H9 (cell line): Measurements from ENCODE around the gene FSTL4. TPM values are rescaled to one million over a fixed set of nuclear protein-coding genes. Genes with fewer than 3 reads are reported as not detected.

ENCODE experiments used
- DNase-seq: peaks from one replicate; pipeline ENCODE4 v3.0.0-alpha.2; 2017
- H2AFZ ChIP-seq: one replicate; pipeline ENCODE4 v1.6.1; 2013; ENCODE audit warnings: mild to moderate bottlenecking, low read length, control low read depth, moderate library complexity
- H2AK5ac ChIP-seq: 2 replicates; pipeline ENCODE4 v1.6.1; 2013; ENCODE audit warnings: low read length, control low read depth, mixed read lengths; ENCODE audit not compliant: insufficient read length
- H2BK120ac ChIP-seq: one replicate; pipeline ENCODE4 v1.6.1; 2013; ENCODE audit warnings: low read depth, mild to moderate bottlenecking, low read length, control low read depth, inconsistent platforms; ENCODE audit not compliant: poor library complexity, severe bottlenecking
- H2BK12ac ChIP-seq: 2 replicates; pipeline ENCODE4 v1.6.1; 2013; ENCODE audit warnings: low read length, control low read depth, mixed read lengths, low read depth; ENCODE audit not compliant: insufficient read length
- H2BK15ac ChIP-seq: 2 replicates; pipeline ENCODE4 v1.6.1; 2013; ENCODE audit warnings: low read depth, low read length, control low read depth
- H2BK20ac ChIP-seq: one replicate; pipeline ENCODE4 v1.6.1; 2013; ENCODE audit warnings: low read depth, mild to moderate bottlenecking, low read length, control low read depth, inconsistent platforms; ENCODE audit not compliant: poor library complexity, severe bottlenecking
- H2BK5ac ChIP-seq: 2 replicates; pipeline ENCODE4 v1.6.1; 2013; ENCODE audit warnings: low read length, control low read depth, mixed read lengths; ENCODE audit not compliant: insufficient read length
- H3K14ac ChIP-seq: 2 replicates; pipeline ENCODE4 v1.6.1; 2013; ENCODE audit warnings: low read length, control low read depth; ENCODE audit not compliant: insufficient read depth
- H3K18ac ChIP-seq: 2 replicates; pipeline ENCODE4 v1.6.1; 2013; ENCODE audit warnings: low read depth, mild to moderate bottlenecking, mixed read lengths, low read length, control low read depth; ENCODE audit not compliant: insufficient read length
- H3K23ac ChIP-seq: 2 replicates; pipeline ENCODE4 v1.6.1; 2013; ENCODE audit warnings: low read length, control low read depth, mixed read lengths, low read depth; ENCODE audit not compliant: insufficient read length
- H3K23me2 ChIP-seq: 2 replicates; pipeline ENCODE4 v1.6.1; 2013; ENCODE audit warnings: low read depth, mild to moderate bottlenecking, mixed read lengths, low read length, control low read depth; ENCODE audit not compliant: insufficient read length, poor library complexity, severe bottlenecking
- H3K27ac ChIP-seq: 2 replicates; pipeline ENCODE4 v1.5.1; 2013; ENCODE audit warnings: low read length, control low read depth, mixed read lengths, low read depth; ENCODE audit not compliant: insufficient read length
- H3K27me3 ChIP-seq: 2 replicates; pipeline ENCODE4 v1.6.1; 2013; ENCODE audit warnings: low read length, control low read depth, inconsistent platforms; ENCODE audit not compliant: insufficient read depth
- H3K4ac ChIP-seq: 2 replicates; pipeline ENCODE4 v1.6.1; 2013; ENCODE audit warnings: low read depth, mild to moderate bottlenecking, control low read depth, inconsistent platforms, low read length, moderate library complexity
- H3K4me1 ChIP-seq: 2 replicates; pipeline ENCODE4 v1.6.1; 2013; ENCODE audit warnings: low read length, control low read depth, inconsistent platforms; ENCODE audit not compliant: insufficient read depth
- H3K4me2 ChIP-seq: 2 replicates; pipeline ENCODE4 v1.6.1; 2013; ENCODE audit warnings: low read length, control low read depth, mixed read lengths; ENCODE audit not compliant: insufficient read length, insufficient read depth
- H3K56ac ChIP-seq: 2 replicates; pipeline ENCODE4 v1.6.1; 2013; ENCODE audit warnings: low read depth, mild to moderate bottlenecking, mixed read lengths, low read length, control low read depth; ENCODE audit not compliant: insufficient read length
- H3K79me1 ChIP-seq: 2 replicates; pipeline ENCODE4 v1.6.1; 2013; ENCODE audit warnings: low read depth, mild to moderate bottlenecking, moderate library complexity, low read length, control low read depth, inconsistent platforms; ENCODE audit not compliant: insufficient read depth, poor library complexity, severe bottlenecking
- H3K79me2 ChIP-seq: 2 replicates; pipeline ENCODE4 v1.6.1; 2013; ENCODE audit warnings: low read length, control low read depth, inconsistent platforms; ENCODE audit not compliant: insufficient read depth
- H3K9ac ChIP-seq: 2 replicates; pipeline ENCODE4 v1.6.1; 2013; ENCODE audit warnings: low read length, control low read depth, mixed read lengths; ENCODE audit not compliant: insufficient read length; ENCODE audit errors: extremely low read depth
- H3K9me3 ChIP-seq: one replicate; pipeline ENCODE4 v1.6.1; 2013; ENCODE audit warnings: low read depth, low read length, inconsistent platforms; ENCODE audit not compliant: control insufficient read depth
- H3T11ph ChIP-seq: one replicate; pipeline ENCODE4 v1.6.1; 2013; ENCODE audit warnings: mild to moderate bottlenecking, low read length, control low read depth, inconsistent platforms
- H4K20me1 ChIP-seq: one replicate; pipeline ENCODE4 v1.6.1; 2013; ENCODE audit not compliant: control insufficient read depth, insufficient read length, insufficient read depth
- H4K5ac ChIP-seq: 2 replicates; pipeline ENCODE4 v1.6.1; 2013; ENCODE audit warnings: low read depth, mild to moderate bottlenecking, mixed read lengths, low read length, control low read depth; ENCODE audit not compliant: insufficient read length
- H4K8ac ChIP-seq: replicated peaks from 2 replicates; pipeline ENCODE4 v1.6.1; 2013; ENCODE audit warnings: low read length, control low read depth, mixed read lengths, low read depth; ENCODE audit not compliant: insufficient read length
- H4K91ac ChIP-seq: 2 replicates; pipeline ENCODE4 v1.6.1; 2013; ENCODE audit warnings: low read depth, mild to moderate bottlenecking, moderate library complexity, mixed read lengths, low read length, control low read depth; ENCODE audit not compliant: insufficient read length
- H3K27ac Mint-ChIP-seq, 3 experiments: 2 replicates in 2 of 3; 3 replicates in 1 of 3; pipeline ENCODE4 v1.8.0; 2020 to 2021; ENCODE audit warnings: mixed read lengths in 3 of 3, mild to moderate bottlenecking in 1 of 3, moderate library complexity in 1 of 3
- H3K27me3 Mint-ChIP-seq: 2 replicates; pipeline ENCODE4 v1.8.0; 2021; ENCODE audit warnings: low read depth, mild to moderate bottlenecking, moderate library complexity, mixed read lengths
- H3K36me3 Mint-ChIP-seq, 3 experiments: 2 replicates in 2 of 3; 3 replicates in 1 of 3; pipeline ENCODE4 v1.8.0; 2020 to 2021; ENCODE audit warnings: low read depth in 3 of 3, mixed read lengths in 3 of 3; ENCODE audit not compliant: insufficient read depth in 1 of 3
- H3K4me1 Mint-ChIP-seq, 2 experiments: 2 replicates each; pipeline ENCODE4 v1.8.0; 2020; ENCODE audit warnings: mixed read lengths in 2 of 2
- H3K4me3 Mint-ChIP-seq, 2 experiments: 2 replicates in 1 of 2; 3 replicates in 1 of 2; pipeline ENCODE4 v1.8.0; 2020 to 2021; ENCODE audit warnings: mild to moderate bottlenecking in 2 of 2, mixed read lengths in 2 of 2, moderate library complexity in 1 of 2
- H3K9me3 Mint-ChIP-seq, 2 experiments: 2 replicates in 1 of 2; 3 replicates in 1 of 2; pipeline ENCODE4 v1.8.0; 2020; ENCODE audit warnings: mild to moderate bottlenecking in 2 of 2, mixed read lengths in 2 of 2, moderate library complexity in 1 of 2
- CTCF ChIP-seq: fragments of 200-600 bp; sonication (generic); conservative IDR thresholded peaks from 3 replicates; pipeline ENCODE4 v1.8.0; 2021; ENCODE audit warnings: antibody characterized with exemption, mild to moderate bottlenecking
- WGBS: extraction: QIAGEN DNeasy Blood & Tissue Kit; methylation state at CpG from one replicate; pipeline ENCODE4 v1.1.7; 2013; ENCODE audit warnings: missing lambda C conversion rate, low lambda C conversion rate, mixed read lengths; ENCODE audit not compliant: insufficient read length; ENCODE audit errors: extremely low coverage; 5-methylcytosine and 5-hydroxymethylcytosine counted together
- total RNA-seq: library from RNA; stranded (reverse); gene quantifications from 2 replicates; pipeline ENCODE4 v1.2.1, GENCODE V29; 2021

FSTL4 gene
- total RNA-seq, 1 experiment from 2014 or later, result 5.7 TPM

- H3K4me1 Mint-ChIP-seq, result peaks cover 2 to 4% of the 10 kb centered on the region in 2 experiments; a peak in 3 of 4 replicates
- no peak for DNase-seq
- Histone ChIP-seq H3K27me3 (no peaks in the 10 kb centered on the region), H2BK15ac (no peak overlapping the region), H2BK12ac (no peak overlapping the region), H3K79me1 (no peaks in the 10 kb centered on the region), H4K91ac (no peak overlapping the region), H3K4ac (no peak overlapping the region), H4K5ac (no peak overlapping the region), H2AK5ac (no peak overlapping the region), H2BK120ac (no peak overlapping the region), H3K56ac (no peak overlapping the region), H3K27ac (no peak overlapping the region), H3K9me3 (no peaks in the 10 kb centered on the region), H3K79me2 (no peaks in the 10 kb centered on the region), H3K4me2 (no peak overlapping the region), H3K23ac (no peak overlapping the region), H2BK20ac (no peak overlapping the region), H3T11ph (no peak overlapping the region), H2BK5ac (no peak overlapping the region), H3K23me2 (no peaks in the 10 kb centered on the region), H4K20me1 (no peaks in the 10 kb centered on the region), H3K14ac (no peak overlapping the region), H4K8ac (no peak overlapping the region), H2AFZ (no peak overlapping the region), H3K9ac (no peak overlapping the region), H3K4me1 (0 out of 2 replicates have a peak, but pooled peaks cover 3% of the 10 kb centered on the region), H3K18ac (no peak overlapping the region)
- peaks cover 0 to 1% (median 0%) of the 10 kb centered on the region in 3 experiments; a peak in 2 of 7 replicates for H3K36me3 Mint-ChIP-seq
- H3K27me3 Mint-ChIP-seq, result no peaks in the 10 kb centered on the region; the same call in 1 of the 2 replicates
- no CpG with 5 or more reads among the region's 5 CpGs for WGBS
- no peak overlapping the region for H3K27ac Mint-ChIP-seq
- H3K9me3 Mint-ChIP-seq, result peaks cover 0 to 6% of the 10 kb centered on the region in 2 experiments; a peak in 4 of 5 replicates
- no peak overlapping the region for H3K4me3 Mint-ChIP-seq
- TF ChIP-seq CTCF, result no peak
Measured at GRCh38 chr5:133485468-133485867, 126.9 kb downstream of the FSTL4 start.
